Mucosa of rectum (tissue), 2 donors: ENCODE data around the gene TRIM32.

ENCODE experiments used
- H3K27ac ChIP-seq, 2 donors: one replicate each; pipeline ENCODE4 v1.7.0; 2013; ENCODE audit warnings: inconsistent platforms in 2 of 2, low read depth in 2 of 2, low read length in 2 of 2
- H3K27me3 ChIP-seq, 2 donors: one replicate each; pipeline ENCODE4 v1.7.0; 2013; ENCODE audit warnings: low read length in 2 of 2; ENCODE audit not compliant: control insufficient read depth in 2 of 2, insufficient read depth in 2 of 2
- H3K36me3 ChIP-seq, 2 donors: one replicate each; pipeline ENCODE4 v1.7.0; 2013; ENCODE audit warnings: low read length in 2 of 2; ENCODE audit not compliant: control insufficient read depth in 2 of 2, insufficient read depth in 2 of 2
- H3K4me1 ChIP-seq, 2 donors: one replicate each; pipeline ENCODE4 v1.7.0; 2013; ENCODE audit warnings: low read length in 2 of 2, mild to moderate bottlenecking in 1 of 2; ENCODE audit not compliant: control insufficient read depth in 2 of 2, insufficient read depth in 2 of 2
- H3K4me3 ChIP-seq, 2 donors: one replicate each; pipeline ENCODE4 v1.7.0; 2013; ENCODE audit warnings: low read length in 2 of 2
- H3K9ac ChIP-seq, 2 donors: one replicate each; pipeline ENCODE4 v1.7.0; 2013; ENCODE audit warnings: low read length in 2 of 2, low read depth in 1 of 2, mild to moderate bottlenecking in 1 of 2
- H3K9me3 ChIP-seq, 2 donors: one replicate each; pipeline ENCODE4 v1.7.0; 2013; ENCODE audit warnings: low read length in 2 of 2; ENCODE audit not compliant: control insufficient read depth in 2 of 2
- donor health status: healthy.
- donor health status: Normal muscosa, but diverticular disease.

The TRIM32 gene

GRCh38 chr9:116687074-116687753, at the start of gene TRIM32:
TRIM32 (plus strand) TSS chr9:116687305; CDS start chr9:116697743, 10,438 bp downstream.
- Histone ChIP-seq H3K36me3 (no peaks in the 10 kb centered on the region), H3K9me3 (no peaks in the 10 kb centered on the region), H3K4me3 (peak within 1 kb of the TSS; percentile 79 to 83), H3K4me1 (peaks cover 26% of the 10 kb centered on the region in 2 donors), H3K27ac (peak within 1 kb of the TSS; percentile 54 to 66), H3K27me3 (no peaks in the 10 kb centered on the region), H3K9ac (peak within 1 kb of the TSS; percentile 75 to 81)

- H3K4me3 ChIP-seq = no peak overlapping the region
- H3K9me3 ChIP-seq = peaks cover 0 to 2% of the 10 kb centered on the region in 2 donors
- no peak overlapping the region for H3K27ac ChIP-seq
- H3K36me3 ChIP-seq = no peaks in the 10 kb centered on the region
- no peaks in the 10 kb centered on the region for H3K27me3 ChIP-seq
- H3K9ac ChIP-seq = no peak overlapping the region
- no peaks in the 10 kb centered on the region for H3K4me1 ChIP-seq
These were observed 47.8 kb upstream of the TRIM32 start for GRCh38 chr9:116639251-116639741.

GRCh38 chr9:116641292-116642059, 45.6 kb upstream of the TRIM32 start:
- H3K27me3 ChIP-seq = no peaks in the 10 kb centered on the region
- H3K4me1 ChIP-seq = no peaks in the 10 kb centered on the region
- H3K4me3 ChIP-seq = no peak overlapping the region
- no peak overlapping the region for H3K9ac ChIP-seq
- H3K27ac ChIP-seq = no peak overlapping the region
- H3K36me3 ChIP-seq = no peaks in the 10 kb centered on the region
- peaks cover 0 to 2% of the 10 kb centered on the region in 2 donors for H3K9me3 ChIP-seq

- Histone ChIP-seq H3K36me3 (no peaks in the 10 kb centered on the region), H3K27me3 (no peaks in the 10 kb centered on the region), H3K9me3 (no peaks in the 10 kb centered on the region), H3K27ac (no peak overlapping the region), H3K9ac (no peak overlapping the region), H3K4me3 (no peak overlapping the region), H3K4me1 (no peaks in the 10 kb centered on the region)
These were observed 43.4 kb upstream of the TRIM32 start for GRCh38 chr9:116643691-116644090.

GRCh38 chr9:116644091-116644688, 42.9 kb upstream of the TRIM32 start:
- no peak overlapping the region for H3K9ac ChIP-seq
- H3K9me3 ChIP-seq = no peaks in the 10 kb centered on the region
- H3K36me3 ChIP-seq = no peaks in the 10 kb centered on the region
- no peak overlapping the region for H3K4me3 ChIP-seq
- no peak overlapping the region for H3K27ac ChIP-seq
- H3K4me1 ChIP-seq = no peaks in the 10 kb centered on the region
- no peaks in the 10 kb centered on the region for H3K27me3 ChIP-seq

GRCh38 chr9:116646661-116647514, 40.2 kb upstream of the TRIM32 start:
- Histone ChIP-seq H3K27ac (no peak overlapping the region), H3K4me1 (no peaks in the 10 kb centered on the region), H3K9me3 (no peaks in the 10 kb centered on the region), H3K36me3 (no peaks in the 10 kb centered on the region), H3K27me3 (no peaks in the 10 kb centered on the region), H3K4me3 (no peak overlapping the region), H3K9ac (no peak overlapping the region)

- Histone ChIP-seq H3K4me3 (no peak overlapping the region), H3K9me3 (no peaks in the 10 kb centered on the region), H3K36me3 (no peaks in the 10 kb centered on the region), H3K27me3 (no peaks in the 10 kb centered on the region), H3K9ac (no peak overlapping the region), H3K4me1 (no peaks in the 10 kb centered on the region), H3K27ac (no peak overlapping the region)
These were observed 39.6 kb upstream of the TRIM32 start for GRCh38 chr9:116647515-116647809.

- Histone ChIP-seq H3K9me3 (no peaks in the 10 kb centered on the region), H3K36me3 (no peaks in the 10 kb centered on the region), H3K4me3 (no peak overlapping the region), H3K4me1 (no peaks in the 10 kb centered on the region), H3K27ac (no peak overlapping the region), H3K9ac (no peak overlapping the region), H3K27me3 (no peaks in the 10 kb centered on the region)
These were observed 33.6 kb upstream of the TRIM32 start for GRCh38 chr9:116653348-116654058.

GRCh38 chr9:116654059-116654355, 33.1 kb upstream of the TRIM32 start:
- no peaks in the 10 kb centered on the region for H3K9me3 ChIP-seq
- no peaks in the 10 kb centered on the region for H3K27me3 ChIP-seq
- no peaks in the 10 kb centered on the region for H3K36me3 ChIP-seq
- H3K4me3 ChIP-seq = no peak overlapping the region
- H3K9ac ChIP-seq = no peak overlapping the region
- no peak overlapping the region for H3K27ac ChIP-seq
- H3K4me1 ChIP-seq = no peaks in the 10 kb centered on the region
